ENCODE measurements around the gene G6PD.

G6PD gene

DNA sequence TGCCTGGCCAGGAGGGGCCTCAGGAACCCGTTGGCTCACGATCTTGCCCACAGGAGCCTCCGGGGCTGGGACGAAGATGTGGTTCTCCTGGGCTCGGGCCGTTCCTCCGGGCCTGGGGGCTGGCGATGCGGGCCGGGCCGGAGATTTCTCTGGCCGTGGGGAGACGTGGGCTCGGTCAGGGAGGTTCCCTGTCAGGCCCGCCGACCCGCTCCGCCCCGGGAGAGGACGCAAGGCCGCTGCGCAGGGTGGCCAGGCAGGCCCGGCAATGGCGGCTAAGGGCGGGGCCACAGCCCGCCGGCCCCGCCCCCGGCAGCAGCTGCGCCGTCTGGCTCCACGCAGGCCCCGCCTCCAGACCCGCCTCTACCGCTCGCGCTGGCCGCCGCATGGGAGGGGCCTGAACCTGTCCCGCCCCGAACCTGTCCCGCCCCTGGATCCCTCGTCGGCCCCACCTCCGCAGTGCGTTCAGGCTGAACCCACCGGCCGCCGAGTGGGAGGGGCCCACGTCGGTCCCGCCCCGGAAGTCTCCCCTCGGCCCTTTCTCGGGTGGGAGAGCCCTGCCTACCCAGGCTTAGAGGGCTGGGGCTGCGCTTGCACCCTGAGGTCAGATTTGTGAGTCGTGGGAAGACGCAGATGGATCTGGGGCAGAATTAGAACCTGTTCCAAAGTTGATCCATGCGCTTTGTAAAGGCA, 30.5 kb downstream of the G6PD start, which contains the start of gene FAM3A:
Gene FAM3A, minus strand, starts transcription at position 267 of the 690 bp plus-strand sequence. CDS start 460 bp downstream, outside the sequence.
- TF ChIP-seq, protein P1, sequence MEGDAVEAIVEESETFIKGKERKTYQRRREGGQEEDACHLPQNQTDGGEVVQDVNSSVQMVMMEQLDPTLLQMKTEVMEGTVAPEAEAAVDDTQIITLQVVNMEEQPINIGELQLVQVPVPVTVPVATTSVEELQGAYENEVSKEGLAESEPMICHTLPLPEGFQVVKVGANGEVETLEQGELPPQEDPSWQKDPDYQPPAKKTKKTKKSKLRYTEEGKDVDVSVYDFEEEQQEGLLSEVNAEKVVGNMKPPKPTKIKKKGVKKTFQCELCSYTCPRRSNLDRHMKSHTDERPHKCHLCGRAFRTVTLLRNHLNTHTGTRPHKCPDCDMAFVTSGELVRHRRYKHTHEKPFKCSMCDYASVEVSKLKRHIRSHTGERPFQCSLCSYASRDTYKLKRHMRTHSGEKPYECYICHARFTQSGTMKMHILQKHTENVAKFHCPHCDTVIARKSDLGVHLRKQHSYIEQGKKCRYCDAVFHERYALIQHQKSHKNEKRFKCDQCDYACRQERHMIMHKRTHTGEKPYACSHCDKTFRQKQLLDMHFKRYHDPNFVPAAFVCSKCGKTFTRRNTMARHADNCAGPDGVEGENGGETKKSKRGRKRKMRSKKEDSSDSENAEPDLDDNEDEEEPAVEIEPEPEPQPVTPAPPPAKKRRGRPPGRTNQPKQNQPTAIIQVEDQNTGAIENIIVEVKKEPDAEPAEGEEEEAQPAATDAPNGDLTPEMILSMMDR (IDR thresholded peaks at IDR 0.05; ENCODE audit: extremely low read depth, insufficient read depth, missing control alignments), result no peak
- in situ Hi-C loops (cut with MboI; ENCODE audit: low pct_unique_long_range_greater_than_20kb, low sequenced_read_pairs, unreplicated experiment), result no loop called here
- peak; percentile 91 for DNase-seq (ENCODE audit: low spot score)

DNA sequence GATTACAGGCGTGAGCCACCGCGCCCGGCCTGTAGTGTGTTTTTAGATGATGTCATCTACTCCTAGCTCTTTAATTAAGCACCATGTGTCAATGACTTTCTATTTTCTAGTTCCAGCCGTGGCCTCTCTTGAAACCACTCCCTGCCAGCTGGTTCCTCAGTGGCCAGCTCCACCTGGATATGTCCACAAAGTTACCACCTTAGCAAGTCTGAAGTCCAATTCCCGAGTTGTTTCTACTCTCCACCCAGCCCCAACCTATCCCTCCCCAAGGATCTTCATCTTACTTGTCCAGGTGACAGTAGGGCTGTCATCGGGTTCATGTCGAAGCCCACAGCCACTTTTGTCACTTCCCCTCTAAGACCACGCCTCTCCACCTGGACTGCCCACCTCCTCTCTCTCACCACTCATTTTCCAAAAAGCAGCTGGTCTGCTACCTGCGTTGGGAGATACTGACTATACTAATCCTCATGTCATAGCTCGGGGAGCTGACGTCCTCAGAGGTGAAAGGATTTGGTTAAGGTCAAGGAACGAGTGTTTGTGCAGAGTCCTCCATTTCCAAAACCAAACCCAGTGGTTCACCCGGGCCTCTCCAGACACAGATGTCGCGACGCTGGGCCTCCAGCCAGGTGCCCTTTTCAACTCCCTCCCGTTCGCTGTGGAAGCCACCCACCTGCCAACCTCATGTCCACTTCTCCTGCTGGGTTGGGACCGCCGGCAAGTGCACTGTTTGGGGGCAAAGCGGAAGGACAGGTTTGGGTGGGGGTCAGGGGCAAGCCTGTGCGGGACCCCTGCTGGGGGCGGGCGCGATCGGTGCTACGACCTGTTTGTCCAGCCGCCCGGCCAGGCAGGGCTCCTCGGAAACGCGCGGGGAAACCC, 31.3 kb downstream of the G6PD start:
- in situ Hi-C loops (cut with MboI; ENCODE audit: low pct_unique_long_range_greater_than_20kb, low sequenced_read_pairs, unreplicated experiment), result no loop called here
- peak; percentile 16 for DNase-seq (ENCODE audit: low spot score)
- TF ChIP-seq, protein P1 (IDR thresholded peaks at IDR 0.05; ENCODE audit: extremely low read depth, insufficient read depth, missing control alignments), result no peak

DNA sequence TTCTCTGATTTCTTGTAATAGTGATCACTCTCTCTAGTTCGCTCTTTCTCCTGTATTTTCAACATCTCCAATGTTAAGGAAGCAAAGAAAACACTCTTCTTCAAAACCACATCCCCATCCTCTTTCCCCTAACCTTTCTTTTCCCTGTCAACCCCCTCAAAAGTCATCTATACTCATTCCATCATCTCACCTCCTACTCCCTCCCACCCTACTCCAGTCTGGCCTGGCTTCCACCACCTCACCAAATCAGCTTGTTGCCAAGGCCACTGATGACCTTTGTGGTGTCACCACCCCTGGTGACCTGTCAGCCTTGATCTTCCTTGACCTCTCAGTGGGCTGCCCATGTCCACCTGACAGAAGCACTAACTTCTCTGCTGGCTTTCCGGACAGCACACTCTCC, 32.9 kb downstream of the G6PD start:
- TF ChIP-seq, protein P1 (IDR thresholded peaks at IDR 0.05; ENCODE audit: extremely low read depth, insufficient read depth, missing control alignments), result no peak
- in situ Hi-C loops (cut with MboI; ENCODE audit: low pct_unique_long_range_greater_than_20kb, low sequenced_read_pairs, unreplicated experiment), result no loop called here
- DNase-seq (ENCODE audit: low spot score), result no peak

DNA sequence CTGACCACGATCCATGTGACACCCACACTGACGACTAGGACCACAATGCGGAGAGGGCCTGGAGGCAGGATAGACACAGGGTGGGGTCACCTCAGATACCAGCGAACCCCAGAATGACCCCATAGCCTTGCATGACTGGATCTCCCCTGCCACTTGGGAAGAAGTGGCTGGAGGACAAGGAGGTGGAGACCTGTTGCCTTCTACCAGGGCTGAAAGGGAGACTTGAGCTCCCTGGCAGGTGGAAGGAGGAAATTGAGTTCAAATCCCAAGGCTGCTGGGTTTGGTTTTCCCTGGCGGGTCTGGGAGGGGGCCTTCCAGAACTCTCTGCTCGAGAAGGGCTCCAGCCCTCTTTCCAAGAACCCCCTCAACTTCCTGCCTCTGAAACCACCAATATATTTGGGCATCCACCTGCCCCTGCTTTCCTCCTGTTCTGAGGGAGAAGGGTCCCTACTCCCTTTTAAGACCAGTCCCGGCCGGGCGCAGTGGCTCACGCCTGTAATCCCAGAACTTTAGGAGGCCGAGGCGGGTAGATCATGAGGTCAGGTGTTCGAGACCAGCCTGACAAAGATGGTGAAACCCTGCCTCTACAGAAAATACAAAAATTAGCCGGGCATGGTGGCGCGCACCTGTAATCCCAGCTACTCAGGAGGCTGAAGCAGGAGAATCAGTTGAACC, 33.6 kb downstream of the G6PD start:
- in situ Hi-C loops (cut with MboI; ENCODE audit: low pct_unique_long_range_greater_than_20kb, low sequenced_read_pairs, unreplicated experiment), result no loop called here
- DNase-seq (ENCODE audit: low spot score), result no peak
- TF ChIP-seq, protein P1 (IDR thresholded peaks at IDR 0.05; ENCODE audit: extremely low read depth, insufficient read depth, missing control alignments), result no peak

DNA sequence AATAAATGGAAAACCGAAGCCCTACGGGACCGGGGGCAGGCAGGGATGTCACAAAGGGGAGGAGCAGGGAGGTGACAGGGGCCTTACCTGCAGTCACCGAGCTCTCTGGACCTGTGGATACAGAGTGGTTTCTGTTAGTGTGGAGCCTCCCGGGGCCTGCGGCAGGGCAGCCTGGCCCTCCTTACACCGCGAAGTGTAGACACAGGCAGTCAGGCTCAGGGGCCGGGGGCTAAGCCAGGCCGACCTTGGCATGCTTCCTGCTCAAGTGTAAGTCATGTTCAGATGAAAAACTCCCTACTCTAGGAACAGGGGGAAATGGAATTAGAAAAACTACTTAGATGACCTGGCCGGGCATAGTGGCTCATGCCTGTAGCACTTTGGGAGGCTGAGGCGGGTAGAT, 34.9 kb downstream of the G6PD start:
- in situ Hi-C loops (cut with MboI; ENCODE audit: low pct_unique_long_range_greater_than_20kb, low sequenced_read_pairs, unreplicated experiment), result no loop called here
- DNase-seq (ENCODE audit: low spot score), result no peak
- TF ChIP-seq, protein P1 (IDR thresholded peaks at IDR 0.05; ENCODE audit: extremely low read depth, insufficient read depth, missing control alignments), result no peak

DNA sequence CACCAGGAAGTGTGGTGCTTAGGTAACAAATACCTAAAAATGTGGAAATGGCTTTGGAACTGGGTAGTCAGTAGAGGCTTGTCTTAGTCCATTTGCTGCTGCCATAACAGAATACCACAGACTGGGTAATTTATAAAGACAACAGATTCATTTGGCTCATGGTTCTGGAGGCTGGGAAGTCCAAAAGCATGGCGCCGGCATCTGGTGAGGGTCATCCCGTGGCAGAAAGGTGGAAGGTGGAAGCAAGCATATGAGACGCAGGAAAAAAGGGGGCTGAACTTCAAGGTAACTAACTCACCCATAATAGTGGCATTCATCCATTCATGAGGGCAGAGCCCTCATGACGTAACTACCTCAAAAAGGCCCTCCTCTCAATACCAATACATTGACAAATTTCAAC, 37.2 kb downstream of the G6PD start:
- in situ Hi-C loops (cut with MboI; ENCODE audit: low pct_unique_long_range_greater_than_20kb, low sequenced_read_pairs, unreplicated experiment), result no loop called here
- DNase-seq (ENCODE audit: low spot score), result no peak
- TF ChIP-seq, protein P1 (IDR thresholded peaks at IDR 0.05; ENCODE audit: extremely low read depth, insufficient read depth, missing control alignments), result no peak

All from GM13977 (cell line).